Breast epithelium (tissue), 4 donors: Measurements from ENCODE around the gene SLC6A9. TPM values are rescaled to one million over a fixed set of nuclear protein-coding genes. Genes with fewer than 3 reads are reported as not detected.
A peak's percentile ranks its signal among the peaks of the same experiment; 100 is the strongest.

Experiments used
- DNase-seq, 2 donors: peaks; one replicate each; pipeline ENCODE4 v3.0.0-alpha.2; 2019; ENCODE audit warnings: low spot score in 2 of 2
- H3K27ac ChIP-seq, 2 donors: fragments of 200-600 bp; sonication (generic) in 1 of 2; one replicate each; pipeline ENCODE4 v1.5.1; 2016 to 2019; ENCODE audit warnings: mild to moderate bottlenecking in 1 of 2
- H3K27me3 ChIP-seq, 2 donors: fragments of 200-600 bp; sonication (generic) in 1 of 2; one replicate each; pipeline versions ENCODE4 v1.5.1 to v1.6.0; 2017 to 2019; ENCODE audit warnings: control low read depth in 1 of 2, mild to moderate bottlenecking in 1 of 2
- H3K36me3 ChIP-seq: fragments of 200-600 bp; one replicate; pipeline ENCODE4 v1.5.1; 2019
- H3K4me1 ChIP-seq, 2 donors: fragments of 200-600 bp; sonication (generic); one replicate each; pipeline ENCODE4 v1.5.1; 2016 to 2019; ENCODE audit warnings: control low read depth in 1 of 2
- H3K4me3 ChIP-seq, 3 donors: fragments of 200-600 bp; sonication (generic); 1 replicate in 2 of 3; 2 replicates in 1 of 3; pipeline ENCODE4 v1.5.1; 2016 to 2019; ENCODE audit warnings: mild to moderate bottlenecking in 3 of 3, moderate library complexity in 2 of 3
- H3K9me3 ChIP-seq, 2 donors: fragments of 200-600 bp; sonication (generic) in 1 of 2; one replicate each; pipeline ENCODE4 v1.5.1; 2016 to 2019; ENCODE audit warnings: control low read depth in 1 of 2
- POLR2A ChIP-seq: fragments of 450-650 bp; IDR thresholded peaks from one replicate; pipeline ENCODE4 v1.6.1; 2016; ENCODE audit warnings: antibody characterized with exemption, mild to moderate bottlenecking, moderate library complexity
- POLR2AphosphoS5 ChIP-seq, 3 donors: sonication (generic); formaldehyde crosslinking; IDR thresholded peaks; one replicate each; pipeline ENCODE4 v1.6.1; 2017; ENCODE audit warnings: antibody characterized with exemption in 3 of 3
- intact Hi-C: fragments of 100-400 bp; cut with DNase I; formaldehyde crosslinking; loops from one replicate; pipeline ENCODE4 v1.15.1; 2023; ENCODE audit warnings: low total_unique reads
- total RNA-seq, 3 donors: library from RNA; depleted of rRNA; stranded (reverse); fragments of >200 nt; gene quantifications; one replicate each; pipeline ENCODE4 v1.1.0, GENCODE V29; 2016
- TF ChIP-seq, protein P1 (sequence below), 3 donors: fragments of 450-650 bp; IDR thresholded peaks; one replicate each; pipeline ENCODE4 v1.5.1; 2016 to 2017; ENCODE audit warnings: antibody characterized with exemption in 3 of 3, mild to moderate bottlenecking in 3 of 3, moderate library complexity in 3 of 3

Gene SLC6A9
- total RNA-seq, 3 donors from 2014 or later = 0.32 to 5.1 (median 3.9) TPM

GRCh38 chr1:43981135-43981491 lies 50.1 kb downstream of the SLC6A9 start:
- no peaks in the 10 kb centered on the region for H3K27me3 ChIP-seq
- peaks cover 0 to 12% of the 10 kb centered on the region in 2 donors for H3K4me1 ChIP-seq
- no peaks in the 10 kb centered on the region for H3K9me3 ChIP-seq
- H3K36me3 ChIP-seq = no peaks in the 10 kb centered on the region
- H3K4me3 ChIP-seq = peak overlapping the region in 1 of 3 donors; percentile 85
- no peak for TF ChIP-seq POLR2A
- TF ChIP-seq, protein P1, sequence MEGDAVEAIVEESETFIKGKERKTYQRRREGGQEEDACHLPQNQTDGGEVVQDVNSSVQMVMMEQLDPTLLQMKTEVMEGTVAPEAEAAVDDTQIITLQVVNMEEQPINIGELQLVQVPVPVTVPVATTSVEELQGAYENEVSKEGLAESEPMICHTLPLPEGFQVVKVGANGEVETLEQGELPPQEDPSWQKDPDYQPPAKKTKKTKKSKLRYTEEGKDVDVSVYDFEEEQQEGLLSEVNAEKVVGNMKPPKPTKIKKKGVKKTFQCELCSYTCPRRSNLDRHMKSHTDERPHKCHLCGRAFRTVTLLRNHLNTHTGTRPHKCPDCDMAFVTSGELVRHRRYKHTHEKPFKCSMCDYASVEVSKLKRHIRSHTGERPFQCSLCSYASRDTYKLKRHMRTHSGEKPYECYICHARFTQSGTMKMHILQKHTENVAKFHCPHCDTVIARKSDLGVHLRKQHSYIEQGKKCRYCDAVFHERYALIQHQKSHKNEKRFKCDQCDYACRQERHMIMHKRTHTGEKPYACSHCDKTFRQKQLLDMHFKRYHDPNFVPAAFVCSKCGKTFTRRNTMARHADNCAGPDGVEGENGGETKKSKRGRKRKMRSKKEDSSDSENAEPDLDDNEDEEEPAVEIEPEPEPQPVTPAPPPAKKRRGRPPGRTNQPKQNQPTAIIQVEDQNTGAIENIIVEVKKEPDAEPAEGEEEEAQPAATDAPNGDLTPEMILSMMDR (IDR thresholded peaks at IDR 0.05) = no peak
- no peak for TF ChIP-seq POLR2AphosphoS5 (IDR thresholded peaks at IDR 0.05)
- intact Hi-C loops = no loop called here
- DNase-seq = no peak
- peak overlapping the region in 1 of 2 donors; percentile 61 for H3K27ac ChIP-seq

- intact Hi-C loops = no loop called here
- Histone ChIP-seq H3K27me3 (no peaks in the 10 kb centered on the region), H3K4me1 (peaks cover 0 to 18% of the 10 kb centered on the region in 2 donors), H3K36me3 (no peaks in the 10 kb centered on the region), H3K9me3 (no peaks in the 10 kb centered on the region), H3K27ac (peak overlapping the region; percentile 61 to 72), H3K4me3 (peak overlapping the region; percentile 76 to 85 (median 81))
- no peak for DNase-seq
- TF ChIP-seq POLR2A = no peak
- no peak for TF ChIP-seq POLR2AphosphoS5 (IDR thresholded peaks at IDR 0.05)
- TF ChIP-seq, protein P1 (IDR thresholded peaks at IDR 0.05) = no peak
Observed at GRCh38 chr1:43980255-43981134, 50.8 kb downstream of the SLC6A9 start.

DNA sequence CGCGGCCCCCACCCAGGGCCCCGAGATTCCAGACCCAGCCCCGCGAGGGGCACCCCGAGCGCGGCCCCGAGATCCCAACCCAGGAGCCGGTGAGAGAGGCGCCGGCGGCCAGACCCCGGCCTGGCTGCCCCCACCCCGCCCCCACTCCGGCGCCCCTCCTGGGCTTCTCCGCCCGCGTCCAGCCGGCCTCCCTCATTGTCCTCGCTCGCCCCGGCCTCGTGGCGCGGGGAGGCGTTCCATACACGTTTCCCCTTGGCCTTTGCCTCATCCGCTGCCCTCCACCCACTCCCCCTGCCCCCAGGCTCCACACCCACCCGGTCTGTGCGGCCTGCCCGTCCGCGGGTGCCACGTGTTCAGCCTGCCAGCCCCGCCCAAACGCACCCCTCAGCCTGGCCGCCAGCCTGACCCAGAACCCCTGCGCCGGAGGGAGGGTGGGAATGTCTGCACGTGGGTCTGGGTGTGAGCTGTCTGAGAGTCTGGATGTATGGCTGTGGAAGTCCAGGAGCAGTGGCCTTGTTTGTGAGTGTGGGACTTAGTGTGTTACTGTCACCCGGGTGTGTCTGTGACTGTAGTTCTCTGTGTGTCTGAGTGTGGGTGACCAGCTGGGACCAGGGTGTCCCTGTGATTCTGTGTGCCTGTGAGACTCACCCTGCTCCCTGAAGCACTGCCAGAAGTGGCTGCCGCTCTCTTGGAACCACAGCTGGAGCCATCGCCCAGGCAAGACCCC lies 51.6 kb downstream of the SLC6A9 start:
- Histone ChIP-seq H3K27me3 (no peaks in the 10 kb centered on the region), H3K36me3 (no peaks in the 10 kb centered on the region), H3K4me1 (peaks cover 0 to 18% of the 10 kb centered on the region in 2 donors), H3K4me3 (peak overlapping the region; percentile 76 to 85 (median 81)), H3K27ac (peak overlapping the region; percentile 61 to 72), H3K9me3 (no peaks in the 10 kb centered on the region)
- no peak for DNase-seq
- intact Hi-C loops = loop anchor here (5.0 to 10.0 kb wide), 3 partner anchors 445 to 1642 kb away; partner anchors contain the start of genes FOXJ3 and PTPRF
- TF ChIP-seq POLR2A (no peak), POLR2AphosphoS5 (IDR thresholded peaks at IDR 0.05) (peak in 1 of 3 donors; percentile 13)

- Histone ChIP-seq H3K36me3 (no peaks in the 10 kb centered on the region), H3K9me3 (no peaks in the 10 kb centered on the region), H3K27me3 (no peaks in the 10 kb centered on the region), H3K4me3 (peak overlapping the region; percentile 76 to 85 (median 81)), H3K4me1 (peaks cover 0 to 18% of the 10 kb centered on the region in 2 donors), H3K27ac (peak overlapping the region; percentile 61 to 72)
- intact Hi-C loops = loop anchor here (5.0 to 10.0 kb wide), 3 partner anchors 444 to 1642 kb away; partner anchors contain the start of genes FOXJ3 and PTPRF
- TF ChIP-seq POLR2AphosphoS5 (IDR thresholded peaks at IDR 0.05) (no peak), POLR2A (no peak)
- TF ChIP-seq, protein P1 (IDR thresholded peaks at IDR 0.05) = no peak
- DNase-seq = no peak
Observed at GRCh38 chr1:43979261-43979527, 52.1 kb downstream of the SLC6A9 start.

- no peaks in the 10 kb centered on the region for H3K9me3 ChIP-seq
- peaks cover 0 to 18% of the 10 kb centered on the region in 2 donors for H3K4me1 ChIP-seq
- H3K27ac ChIP-seq = peak within 1 kb of the TSS; percentile 61 to 72
- no peaks in the 10 kb centered on the region for H3K27me3 ChIP-seq
- no peak for TF ChIP-seq POLR2AphosphoS5 (IDR thresholded peaks at IDR 0.05)
- TF ChIP-seq, protein P1 (IDR thresholded peaks at IDR 0.05) = no peak
- no peak for TF ChIP-seq POLR2A
- DNase-seq = no peak
- intact Hi-C loops = loop anchor here (5.0 to 10.0 kb wide), 3 partner anchors 444 to 1641 kb away; partner anchors contain the start of genes FOXJ3 and PTPRF
- no peaks in the 10 kb centered on the region for H3K36me3 ChIP-seq
- peak within 1 kb of the TSS; percentile 76 to 85 (median 81) for H3K4me3 ChIP-seq
Observed at GRCh38 chr1:43978551-43979260, 52.6 kb downstream of the SLC6A9 start, which contains the start of gene B4GALT2. TSS of gene B4GALT2 (plus strand) at chr1:43979210. CDS start at chr1:43981161, 1,951 bp downstream.
